GM19351 (cell line): ENCODE data around the gene VILL.
"Not testable (repeated sequence)": the region's sequence is repeated elsewhere in the genome, so short reads cannot be mapped to it uniquely, and the experiment has no call there.

Experiments
- ATAC-seq: cut with Tn5 transposase; IDR thresholded peaks from one replicate; pipeline ENCODE4 v1.9.1; 2021; ENCODE audit warnings: mild to moderate bottlenecking, moderate library complexity; ENCODE audit not compliant: unreplicated experiment

The VILL gene

GRCh38 chr3:37963016-37963415 is 27.6 kb upstream of the VILL start:
- no peak for ATAC-seq

- ATAC-seq = no peak
These were observed 27.0 kb upstream of the VILL start for GRCh38 chr3:37963635-37964034.

- ATAC-seq = no peak
These were observed 26.4 kb upstream of the VILL start for GRCh38 chr3:37964146-37964545.

GRCh38 chr3:37964716-37965115 is 25.9 kb upstream of the VILL start:
- no peak for ATAC-seq

GRCh38 chr3:37967260-37967881 is 23.2 kb upstream of the VILL start:
- peak; percentile 92 for ATAC-seq

- ATAC-seq = no peak
These were observed 22.4 kb upstream of the VILL start for GRCh38 chr3:37968199-37968598.

GRCh38 chr3:37968813-37969595 is 21.6 kb upstream of the VILL start:
- no peak for ATAC-seq

- no peak for ATAC-seq
These were observed 20.9 kb upstream of the VILL start for GRCh38 chr3:37969596-37970100.

GRCh38 chr3:37970802-37971201 is 19.8 kb upstream of the VILL start:
- no peak for ATAC-seq

- no peak for ATAC-seq
These were observed 19.1 kb upstream of the VILL start for GRCh38 chr3:37971467-37971866.

GRCh38 chr3:37972056-37972455 is 18.5 kb upstream of the VILL start:
- not testable (repeated sequence) for ATAC-seq

- no peak for ATAC-seq
These were observed 17.1 kb upstream of the VILL start for GRCh38 chr3:37973246-37974054.

- ATAC-seq = peak; percentile 96
These were observed 16.2 kb upstream of the VILL start for GRCh38 chr3:37974121-37975083.

- ATAC-seq = no peak
These were observed 10.8 kb upstream of the VILL start for GRCh38 chr3:37979541-37980461.

GRCh38 chr3:37980462-37981347 is 9.9 kb upstream of the VILL start:
- ATAC-seq = no peak

- no peak for ATAC-seq
These were observed 9.3 kb upstream of the VILL start for GRCh38 chr3:37981348-37981664.

- no peak for ATAC-seq
These were observed 8.3 kb upstream of the VILL start for GRCh38 chr3:37982331-37982730.

- ATAC-seq = no peak
These were observed 6.5 kb upstream of the VILL start for GRCh38 chr3:37984051-37984450.

GRCh38 chr3:37984596-37984995 is 6.0 kb upstream of the VILL start:
- no peak for ATAC-seq
